PC-3 (cell line): ENCODE measurements around the gene LKAAEAR1.

ENCODE experiments used
- CTCF ChIP-seq: fragments of 300-600 bp; sonication (generic); conservative IDR thresholded peaks from 2 replicates; pipeline ENCODE4 v1.5.1; 2017; ENCODE audit warnings: antibody characterized with exemption, low read depth, mild to moderate bottlenecking, low read length
- EZH2 ChIP-seq: fragments of 300-600 bp; sonication (generic); IDR thresholded peaks from one replicate; pipeline ENCODE4 v1.6.1; 2017; ENCODE audit warnings: antibody characterized with exemption, mild to moderate bottlenecking, low read length; ENCODE audit not compliant: unreplicated experiment

- no peak for TF ChIP-seq CTCF
- TF ChIP-seq EZH2: no peak
These were observed 8.6 kb downstream of the LKAAEAR1 start for GRCh38 chr20:64075556-64075955.
